SK-N-SH (cell line): ENCODE measurements around the gene PPARD. TPM values are rescaled to one million over a fixed set of nuclear protein-coding genes. Genes with fewer than 3 reads are reported as not detected.
"Not testable (repeated sequence)": the region's sequence is repeated elsewhere in the genome, so short reads cannot be mapped to it uniquely, and the experiment has no call there.

ENCODE experiments used
- CTCF ChIA-PET: fragments of 300-600, 350-600 bp; formaldehyde crosslinking; extraction: SDS; loops from one replicate; lab custom pipeline; 2021; lab: Yijun Ruan, JAX
- POLR2A ChIA-PET: fragments of 350-600 bp; sonication (Branson Sonifier 250); formaldehyde crosslinking; extraction: SDS; loops from one replicate; lab custom pipeline; 2020; ENCODE audit warnings: antibody characterized with exemption, inconsistent platforms; lab: Yijun Ruan, JAX
- DNase-seq: peaks from one replicate; pipeline ENCODE4 v3.0.0; 2012
- H2AFZ ChIP-seq: fragments of 200-600 bp; sonication (generic); 2 replicates; pipeline ENCODE4 v1.8.1; 2016; ENCODE audit warnings: antibody characterized with exemption, mild to moderate bottlenecking, low read depth
- H3F3A ChIP-seq: fragments of 200-600 bp; sonication (generic); replicated peaks from 2 replicates; pipeline ENCODE3; 2016; ENCODE audit warnings: antibody characterized with exemption, mild to moderate bottlenecking; ENCODE audit not compliant: insufficient read depth
- H3K27ac ChIP-seq, 2 experiments: fragments of 200-500 bp in 1 of 2; fragments of 200-600 bp in 1 of 2; sonication (Bioruptor generic) in 1 of 2; sonication (generic), shearing (Covaris generic) in 1 of 2; 2 replicates each; pipeline versions ENCODE4 v1.5.1 to v1.6.1; 2014 to 2016; ENCODE audit warnings: low read depth in 2 of 2, inconsistent platforms in 1 of 2, low read length in 1 of 2, mild to moderate bottlenecking in 1 of 2, mixed read lengths in 1 of 2
- H3K27me3 ChIP-seq: fragments of 200-600 bp; sonication (generic), shearing (Covaris generic); 2 replicates; pipeline ENCODE4 v1.6.1; 2016; ENCODE audit warnings: mixed run types; ENCODE audit not compliant: insufficient read depth
- H3K36me3 ChIP-seq, 2 experiments: fragments of 200-500 bp in 1 of 2; fragments of 200-600 bp in 1 of 2; sonication (Bioruptor generic) in 1 of 2; sonication (generic) in 1 of 2; replicated peaks in 1 of 2; 2 replicates each; pipeline versions ENCODE3 to v1.5.1; 2014 to 2016; ENCODE audit warnings: low read length in 1 of 2, mild to moderate bottlenecking in 1 of 2; ENCODE audit not compliant: insufficient read depth in 2 of 2, control insufficient read depth in 1 of 2
- H3K4me1 ChIP-seq, 2 experiments: fragments of 200-500 bp in 1 of 2; fragments of 200-600 bp in 1 of 2; sonication (Bioruptor generic) in 1 of 2; sonication (generic), shearing (Covaris generic) in 1 of 2; 2 replicates each; pipeline versions ENCODE4 v1.5.1 to v1.6.1; 2014 to 2016; ENCODE audit warnings: low read depth in 1 of 2, low read length in 1 of 2, mixed run types in 1 of 2; ENCODE audit not compliant: insufficient read depth in 2 of 2, control insufficient read depth in 1 of 2
- H3K4me2 ChIP-seq: fragments of 200-600 bp; sonication (generic), shearing (Covaris generic); 2 replicates; pipeline ENCODE4 v1.6.1; 2017; ENCODE audit warnings: mixed run types
- H3K4me3 ChIP-seq, 2 experiments: fragments of 200-500 bp in 1 of 2; fragments of 200-600 bp in 1 of 2; sonication (Bioruptor generic) in 1 of 2; sonication (generic), shearing (Covaris generic) in 1 of 2; 2 replicates each; pipeline versions ENCODE4 v1.5.1 to v1.8.1; 2014 to 2016; ENCODE audit warnings: low read depth in 2 of 2, inconsistent platforms in 1 of 2, low read length in 1 of 2, mild to moderate bottlenecking in 1 of 2, mixed read lengths in 1 of 2, moderate library complexity in 1 of 2
- H3K79me2 ChIP-seq: fragments of 200-600 bp; sonication (generic); 2 replicates; pipeline ENCODE4 v1.8.1; 2017; ENCODE audit warnings: mild to moderate bottlenecking; ENCODE audit not compliant: insufficient read depth
- H3K9ac ChIP-seq: fragments of 200-600 bp; sonication (generic); 2 replicates; pipeline ENCODE4 v1.6.1; 2017; ENCODE audit warnings: mixed run types
- H3K9me2 ChIP-seq: fragments of 200-600 bp; sonication (generic); 2 replicates; pipeline ENCODE4 v1.6.1; 2017; ENCODE audit warnings: mixed run types
- H3K9me3 ChIP-seq: fragments of 200-600 bp; sonication (generic); 2 replicates; pipeline ENCODE4 v1.6.1; 2017; ENCODE audit warnings: mixed run types, mild to moderate bottlenecking, moderate library complexity
- H4K20me1 ChIP-seq: fragments of 200-600 bp; sonication (generic); 2 replicates; pipeline ENCODE4 v1.6.1; 2017; ENCODE audit warnings: mild to moderate bottlenecking, mixed run types; ENCODE audit not compliant: insufficient read depth
- TEAD4 ChIP-seq: IDR thresholded peaks from 2 replicates; pipeline ENCODE4 v1.4.0; 2012; ENCODE audit warnings: mild to moderate bottlenecking, borderline replicate concordance; ENCODE audit not compliant: insufficient read depth
- USF1 ChIP-seq: IDR thresholded peaks from 2 replicates; pipeline ENCODE4 v1.4.0; 2012; ENCODE audit warnings: low read depth, borderline replicate concordance
- USF2 ChIP-seq: fragments of 150-350 bp; IDR thresholded peaks from 2 replicates; pipeline ENCODE4 v1.6.1; 2017; ENCODE audit warnings: antibody characterized with exemption, low read length, low read depth, borderline replicate concordance
- WGBS: methylation state at CpG from one replicate; pipeline ENCODE4 v1.1.6; 2017; ENCODE audit warnings: low lambda C conversion rate; 5-methylcytosine and 5-hydroxymethylcytosine counted together
- polyA plus RNA-seq, 3 experiments: library from polyadenylated mRNA; depleted of rRNA; stranded (reverse); fragments of >200 nt; gene quantifications; 2 replicates each; pipeline ENCODE4 v1.2.3, GENCODE V29; 2012

PPARD gene
- polyA plus RNA-seq, 1 of the 3 experiments (the other 2 are of a cell fraction): 13.3 TPM

DNA sequence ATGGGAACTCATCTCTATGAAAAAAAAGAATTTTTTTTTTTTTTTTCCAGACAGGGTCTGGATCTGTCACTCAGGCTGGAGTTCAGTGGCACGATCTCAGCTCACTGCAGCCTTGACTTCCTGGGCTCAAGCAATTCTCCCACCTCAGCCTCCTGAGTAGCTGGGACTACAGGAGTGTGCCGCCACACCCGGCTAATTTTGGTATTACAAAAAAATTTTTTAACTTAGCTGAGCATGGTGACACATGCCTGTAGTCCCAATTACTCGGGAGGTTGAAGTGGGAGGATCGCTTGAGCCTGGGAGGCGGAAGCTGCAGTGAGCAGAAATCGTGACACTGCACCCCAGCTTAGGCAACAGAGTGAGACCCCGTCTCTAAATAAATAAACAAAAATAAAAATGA is 37.2 kb upstream of the PPARD start:
- POLR2A ChIA-PET: no interaction called here
- no peak overlapping the region for H3K9ac ChIP-seq
- no peaks in the 10 kb centered on the region for H3K27me3 ChIP-seq
- no peak for DNase-seq
- no peak overlapping the region for H3K4me3 ChIP-seq
- no peak overlapping the region for H3K4me2 ChIP-seq
- no peaks in the 10 kb centered on the region for H3K9me3 ChIP-seq
- no peaks in the 10 kb centered on the region for H3K36me3 ChIP-seq
- H2AFZ ChIP-seq: no peak overlapping the region
- H3K4me1 ChIP-seq: no peaks in the 10 kb centered on the region; a peak in 1 of 4 replicates
- H3K9me2 ChIP-seq: no peaks in the 10 kb centered on the region
- CTCF ChIA-PET: interaction anchor here (1.1 kb wide), 1 partner anchor 144 kb away, joined by 3 read pairs; no protein-coding TSS in a partner anchor
- no peaks in the 10 kb centered on the region for H3F3A ChIP-seq
- no peak for TF ChIP-seq USF2
- TF ChIP-seq TEAD4: no peak
- no peak for TF ChIP-seq USF1
- no peaks in the 10 kb centered on the region for H4K20me1 ChIP-seq
- H3K27ac ChIP-seq: no peak overlapping the region
- WGBS: 88% methylated on average over 8 of the region's 8 CpGs
- H3K79me2 ChIP-seq: no peaks in the 10 kb centered on the region

DNA sequence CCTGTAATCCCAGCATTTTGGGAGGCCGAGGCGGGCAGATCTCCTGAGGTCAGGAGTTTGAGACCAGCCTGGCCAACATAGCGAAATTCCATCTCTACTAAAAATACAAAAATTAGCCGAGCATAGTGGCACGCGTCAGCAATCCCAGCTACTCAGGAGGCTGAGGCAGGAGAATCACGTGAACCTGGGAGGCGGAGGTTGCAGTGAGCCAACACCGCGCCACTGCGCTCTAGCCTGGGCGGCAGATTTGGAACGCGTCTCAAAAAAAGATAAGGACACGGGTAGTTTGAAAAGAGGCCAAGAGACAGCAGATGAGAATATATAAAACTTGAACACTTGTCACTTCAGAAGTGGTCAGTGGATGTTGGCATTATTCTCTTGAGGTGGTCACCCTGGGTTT is 35.2 kb upstream of the PPARD start:
- CTCF ChIA-PET: interaction anchor here (1.2 to 2.4 kb wide), 3 partner anchors 14 to 142 kb away, joined by 4 to 8 read pairs (median 4); no protein-coding TSS in a partner anchor

GRCh38 chr6:35308543-35308942 is 33.8 kb upstream of the PPARD start:
- not testable (repeated sequence) for H4K20me1 ChIP-seq

More for the DNA sequence above, 35.2 kb upstream of the PPARD start:
- H3K27me3 ChIP-seq, H3F3A ChIP-seq, H3K9me2 ChIP-seq, H3K27ac ChIP-seq, H3K9ac ChIP-seq, H2AFZ ChIP-seq, POLR2A ChIA-PET, DNase-seq, H3K36me3 ChIP-seq, H4K20me1 ChIP-seq, H3K9me3 ChIP-seq, H3K4me2 ChIP-seq, H3K79me2 ChIP-seq, H3K4me3 ChIP-seq, H3K4me1 ChIP-seq: not testable (repeated sequence)
- 92% methylated on average over 15 of the region's 15 CpGs for WGBS

More at GRCh38 chr6:35308543-35308942, 33.8 kb upstream of the PPARD start:
- POLR2A ChIA-PET, H3K9ac ChIP-seq, H3K9me2 ChIP-seq, H3K9me3 ChIP-seq, H2AFZ ChIP-seq, H3K4me3 ChIP-seq, DNase-seq, H3K4me1 ChIP-seq, H3K79me2 ChIP-seq, H3K36me3 ChIP-seq, H3K4me2 ChIP-seq, H3K27ac ChIP-seq, H3K27me3 ChIP-seq, H3F3A ChIP-seq: not testable (repeated sequence)
- WGBS: 86% methylated on average over 2 of the region's 2 CpGs
- CTCF ChIA-PET: interaction anchor here (1.0 to 2.4 kb wide), 3 partner anchors 15 to 140 kb away, joined by 3 to 8 read pairs (median 4); no protein-coding TSS in a partner anchor
